Measurements from ENCODE around the gene KLHL29.

DNA sequence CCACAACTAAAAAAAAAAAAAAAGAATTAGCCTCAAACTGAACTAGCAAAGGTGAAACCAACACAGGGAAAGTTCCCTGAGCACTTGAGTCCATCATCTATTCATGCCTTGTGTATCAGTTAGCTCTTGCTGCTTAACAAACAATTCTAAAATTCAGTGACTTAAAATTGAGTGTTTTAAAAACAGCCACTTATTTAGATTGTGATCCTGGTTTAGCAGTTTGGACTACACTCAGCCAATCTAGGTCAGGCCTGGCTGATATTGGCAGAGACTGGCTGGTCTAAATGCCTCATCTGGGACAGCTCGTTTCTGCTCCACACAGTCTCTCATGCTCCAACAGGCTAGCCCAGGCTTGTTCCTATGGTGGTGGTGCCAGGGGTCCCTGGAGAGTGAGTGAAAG is 294.1 kb downstream of the KLHL29 start:
- TF ChIP-seq, protein P1, sequence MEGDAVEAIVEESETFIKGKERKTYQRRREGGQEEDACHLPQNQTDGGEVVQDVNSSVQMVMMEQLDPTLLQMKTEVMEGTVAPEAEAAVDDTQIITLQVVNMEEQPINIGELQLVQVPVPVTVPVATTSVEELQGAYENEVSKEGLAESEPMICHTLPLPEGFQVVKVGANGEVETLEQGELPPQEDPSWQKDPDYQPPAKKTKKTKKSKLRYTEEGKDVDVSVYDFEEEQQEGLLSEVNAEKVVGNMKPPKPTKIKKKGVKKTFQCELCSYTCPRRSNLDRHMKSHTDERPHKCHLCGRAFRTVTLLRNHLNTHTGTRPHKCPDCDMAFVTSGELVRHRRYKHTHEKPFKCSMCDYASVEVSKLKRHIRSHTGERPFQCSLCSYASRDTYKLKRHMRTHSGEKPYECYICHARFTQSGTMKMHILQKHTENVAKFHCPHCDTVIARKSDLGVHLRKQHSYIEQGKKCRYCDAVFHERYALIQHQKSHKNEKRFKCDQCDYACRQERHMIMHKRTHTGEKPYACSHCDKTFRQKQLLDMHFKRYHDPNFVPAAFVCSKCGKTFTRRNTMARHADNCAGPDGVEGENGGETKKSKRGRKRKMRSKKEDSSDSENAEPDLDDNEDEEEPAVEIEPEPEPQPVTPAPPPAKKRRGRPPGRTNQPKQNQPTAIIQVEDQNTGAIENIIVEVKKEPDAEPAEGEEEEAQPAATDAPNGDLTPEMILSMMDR (IDR thresholded peaks at IDR 0.05; ENCODE audit: borderline replicate concordance, extremely low read depth, low read length, poor library complexity, severe bottlenecking): no peak
- no peak for TF ChIP-seq EZH2 (IDR thresholded peaks at IDR 0.05; ENCODE audit: borderline replicate concordance, low read depth, low read length, severe bottlenecking)

Data from DND-41 (cell line).